Muscle layer of colon (tissue), 2 donors: ENCODE measurements around the gene DARS1.

Experiments used
- H3K27ac ChIP-seq: one replicate; pipeline ENCODE4 v1.7.0; 2013; ENCODE audit warnings: low read depth, mild to moderate bottlenecking, low read length, moderate library complexity
- H3K27me3 ChIP-seq, 2 donors: one replicate each; pipeline ENCODE4 v1.7.0; 2013; ENCODE audit warnings: low read length in 2 of 2, mild to moderate bottlenecking in 2 of 2; ENCODE audit not compliant: insufficient read depth in 2 of 2, control insufficient read depth in 1 of 2
- H3K36me3 ChIP-seq: one replicate; pipeline ENCODE4 v1.7.0; 2013; ENCODE audit warnings: mild to moderate bottlenecking, low read length; ENCODE audit not compliant: insufficient read depth
- H3K4me1 ChIP-seq: one replicate; pipeline ENCODE4 v1.7.0; 2013; ENCODE audit warnings: mild to moderate bottlenecking, low read length; ENCODE audit not compliant: insufficient read depth
- H3K4me3 ChIP-seq, 2 donors: one replicate each; pipeline ENCODE4 v1.7.0; 2013; ENCODE audit warnings: low read length in 2 of 2, low read depth in 1 of 2, mild to moderate bottlenecking in 1 of 2, moderate library complexity in 1 of 2
- H3K9ac ChIP-seq: one replicate; pipeline ENCODE4 v1.7.0; 2013; ENCODE audit warnings: low read length
- H3K9me3 ChIP-seq: one replicate; pipeline ENCODE4 v1.7.0; 2013; ENCODE audit warnings: mild to moderate bottlenecking, low read length
- donor health status: abdominal sarcoma.
- donor health status: Adenocarcinoma of cecum.

The DARS1 gene

DNA sequence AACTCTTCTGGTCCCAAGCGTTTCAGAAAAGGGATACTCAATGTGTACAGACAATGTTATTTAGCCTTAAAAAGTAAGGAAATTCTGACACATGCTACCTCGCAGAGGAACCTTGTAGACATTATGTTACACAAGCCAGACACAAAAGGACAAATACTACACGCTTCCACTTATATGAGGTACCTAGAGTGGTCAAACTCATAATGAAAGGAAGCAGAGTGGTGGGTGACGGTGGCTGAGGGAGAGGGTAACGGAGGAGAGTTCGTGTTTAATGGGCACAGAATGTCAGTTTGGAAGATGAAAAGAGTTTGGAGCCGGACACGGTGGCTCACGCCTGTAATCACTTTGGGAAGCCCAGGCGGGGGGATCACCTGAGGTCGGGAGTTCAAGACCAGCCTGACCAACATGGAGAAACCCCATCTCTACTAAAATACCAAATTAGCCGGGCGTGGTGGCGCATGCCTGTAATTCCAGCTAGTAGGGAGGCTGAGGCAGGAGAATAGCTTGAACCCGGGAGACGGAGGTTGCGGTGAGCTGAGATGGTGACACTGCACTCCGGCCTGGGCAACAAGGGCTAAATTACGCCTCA lies 110.6 kb downstream of the DARS1 start:
- H3K9me3 ChIP-seq = no peaks in the 10 kb centered on the region
- H3K27ac ChIP-seq = no peak overlapping the region
- peaks cover 7% of the 10 kb centered on the region for H3K36me3 ChIP-seq
- peaks cover 7% of the 10 kb centered on the region for H3K4me1 ChIP-seq
- H3K9ac ChIP-seq = no peak overlapping the region
- H3K4me3 ChIP-seq = no peak overlapping the region
- H3K27me3 ChIP-seq = no peaks in the 10 kb centered on the region

DNA sequence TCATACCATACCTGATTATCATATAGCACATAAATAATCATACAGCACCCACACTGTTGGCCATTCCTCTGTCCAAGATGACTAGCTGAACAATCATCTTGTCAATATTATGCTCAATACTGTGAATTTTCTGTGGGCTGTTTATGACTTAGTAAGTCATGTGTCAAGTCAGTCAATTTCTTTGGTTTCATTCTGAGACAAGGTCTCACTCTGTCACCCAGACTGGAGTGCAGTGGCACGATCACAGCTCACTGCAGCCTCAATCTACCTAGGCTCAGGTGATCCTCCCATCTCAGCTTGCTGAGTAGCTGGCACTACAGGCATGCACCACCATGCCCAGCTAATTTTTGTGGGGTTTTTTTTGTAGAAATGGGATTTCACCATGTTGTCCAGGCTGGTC lies 114.9 kb downstream of the DARS1 start:
- no peaks in the 10 kb centered on the region for H3K27me3 ChIP-seq
- peaks cover 29% of the 10 kb centered on the region for H3K36me3 ChIP-seq
- no peaks in the 10 kb centered on the region for H3K9me3 ChIP-seq
- no peak overlapping the region for H3K9ac ChIP-seq
- H3K27ac ChIP-seq = no peak overlapping the region
- peaks cover 7% of the 10 kb centered on the region for H3K4me1 ChIP-seq
- no peak overlapping the region for H3K4me3 ChIP-seq

DNA sequence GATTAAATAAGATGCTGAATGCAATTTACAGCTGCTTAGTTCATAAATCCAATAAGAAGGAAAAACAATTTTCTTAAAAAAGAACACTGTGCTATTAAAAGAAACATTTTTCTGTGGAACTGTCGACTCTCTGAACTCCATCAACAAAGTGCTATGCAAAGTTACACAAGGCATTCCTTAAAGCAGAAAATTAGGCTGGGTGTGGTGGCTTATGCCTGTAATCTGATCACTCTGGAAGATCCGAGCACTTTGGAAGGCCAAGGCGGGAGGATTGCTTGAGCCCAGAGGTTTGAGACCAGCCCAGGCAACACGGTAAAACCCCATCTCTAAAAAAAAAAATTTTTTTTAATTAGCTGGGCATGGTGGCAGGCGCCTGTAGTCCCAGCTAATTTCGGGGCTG lies 122.2 kb downstream of the DARS1 start:
- H3K36me3 ChIP-seq = peaks cover 42% of the 10 kb centered on the region
- H3K27ac ChIP-seq = no peak overlapping the region
- H3K27me3 ChIP-seq = no peaks in the 10 kb centered on the region
- no peaks in the 10 kb centered on the region for H3K9me3 ChIP-seq
- no peak overlapping the region for H3K9ac ChIP-seq
- no peak overlapping the region for H3K4me3 ChIP-seq
- H3K4me1 ChIP-seq = no peaks in the 10 kb centered on the region

- Histone ChIP-seq H3K27ac (no peak overlapping the region), H3K4me3 (no peak overlapping the region), H3K36me3 (peaks cover 37% of the 10 kb centered on the region), H3K9me3 (no peaks in the 10 kb centered on the region), H3K4me1 (no peaks in the 10 kb centered on the region), H3K27me3 (no peaks in the 10 kb centered on the region), H3K9ac (no peak overlapping the region)
These were observed 122.7 kb downstream of the DARS1 start for GRCh38 chr2:135862718-135863117.
